GM12878 (cell line): Measurements from ENCODE around the gene FERD3L. TPM values are rescaled to one million over a fixed set of nuclear protein-coding genes. Genes with fewer than 3 reads are reported as not detected.

Source experiments
- ATAC-seq: fragments of 200-7000 bp; cut with Tn5 transposase; 3 replicates; pipeline ENCODE4 v1.9.1; 2020; ENCODE audit warnings: mild to moderate bottlenecking, moderate library complexity
- BruUV-seq: library from RNA; stranded (reverse); fragments of 400-500 nt; replicated peaks from 2 replicates; lab custom pipeline; 2021; lab: Mats Ljungman, UMichigan
- CTCF ChIA-PET: fragments of 300-600 bp; sonication (Branson Sonifier 250); formaldehyde crosslinking; extraction: SDS; loops from one replicate; lab custom pipeline; 2021; ENCODE audit warnings: inconsistent platforms; lab: Yijun Ruan, JAX
- POLR2A ChIA-PET: fragments of 350-600 bp; formaldehyde crosslinking; extraction: SDS; loops from one replicate; lab custom pipeline; 2021; ENCODE audit warnings: inconsistent platforms; lab: Charles Lee
- RAD21 ChIA-PET: fragments of 300-600 bp; sonication (Branson Sonifier 250); formaldehyde crosslinking; loops from one replicate; lab custom pipeline; 2023; ENCODE audit warnings: antibody characterized with exemption; ENCODE audit not compliant: unreplicated experiment; lab: Charles Lee
- SMC1A ChIA-PET: fragments of 300-600 bp; sonication (Branson Sonifier 250); formaldehyde crosslinking; loops from one replicate; lab custom pipeline; 2023; ENCODE audit not compliant: unreplicated experiment, uncharacterized antibody; lab: Charles Lee
- DNase-seq: peaks from one replicate; pipeline ENCODE4 v3.0.0-alpha.2; 2011; ENCODE audit warnings: low read depth, low spot score
- FAIRE-seq: peaks from 3 replicates; lab custom pipeline; 2011; peaks lifted over from hg19 to GRCh38; lab: Jason Lieb, UNC
- H2AFZ ChIP-seq: 2 replicates; pipeline ENCODE4 v1.6.0; 2011; ENCODE audit warnings: low read depth, low read length, control low read depth; ENCODE audit not compliant: control insufficient read depth
- H3K27ac ChIP-seq: 2 replicates; pipeline ENCODE4 v1.5.1; 2011; ENCODE audit warnings: control low read depth; ENCODE audit not compliant: control insufficient read depth, insufficient read depth
- H3K27me3 ChIP-seq, 2 experiments: replicated peaks in 1 of 2; 2 replicates each; pipeline versions ENCODE4 v1.6.0 to v1.6.1; 2011; ENCODE audit warnings: low read length in 1 of 2; ENCODE audit not compliant: control insufficient read depth in 2 of 2, insufficient read depth in 2 of 2
- H3K36me3 ChIP-seq, 2 experiments: 2 replicates each; pipeline ENCODE4 v1.5.1; 2011; ENCODE audit warnings: low read length in 1 of 2; ENCODE audit not compliant: control insufficient read depth in 2 of 2, insufficient read depth in 2 of 2
- H3K4me1 ChIP-seq: 2 replicates; pipeline ENCODE4 v1.6.1; 2011; ENCODE audit warnings: mild to moderate bottlenecking, low read length, moderate library complexity, mixed read lengths; ENCODE audit not compliant: control insufficient read depth, insufficient read depth
- H3K4me2 ChIP-seq: 2 replicates; pipeline ENCODE4 v1.6.0; 2011; ENCODE audit warnings: control low read depth; ENCODE audit not compliant: control insufficient read depth, insufficient read depth
- H3K4me3 ChIP-seq: fragments of 200-600 bp; sonication (generic); 2 replicates; pipeline ENCODE4 v1.5.1; 2016
- H3K79me2 ChIP-seq: 2 replicates; pipeline ENCODE4 v1.6.0; 2011; ENCODE audit warnings: low read length; ENCODE audit not compliant: control insufficient read depth, insufficient read depth
- H3K9ac ChIP-seq: 2 replicates; pipeline ENCODE4 v1.8.0; 2011; ENCODE audit warnings: low read length, control low read depth, mixed read lengths; ENCODE audit not compliant: control insufficient read depth, insufficient read depth
- H3K9me3 ChIP-seq: replicated peaks from 3 replicates; pipeline ENCODE4 v1.5.1; 2011; ENCODE audit warnings: mild to moderate bottlenecking, low read length; ENCODE audit not compliant: control insufficient read depth, insufficient read depth
- H4K20me1 ChIP-seq: 2 replicates; pipeline ENCODE4 v1.6.0; 2011; ENCODE audit not compliant: control insufficient read depth, insufficient read depth
- ASH2L ChIP-seq: fragments of 300-600, 200-600 bp; sonication (generic); IDR thresholded peaks from 2 replicates; pipeline ENCODE4 v1.6.1; 2017; ENCODE audit warnings: low read depth, mild to moderate bottlenecking, borderline replicate concordance
- CHD2 ChIP-seq: IDR thresholded peaks from 2 replicates; pipeline ENCODE4 v1.6.1; 2011; ENCODE audit warnings: low read depth, low read length, improper control_type of control experiment, borderline replicate concordance
- DPF2 ChIP-seq: fragments of 450-650 bp; IDR thresholded peaks from 2 replicates; pipeline ENCODE4 v1.6.1; 2017; ENCODE audit warnings: mild to moderate bottlenecking
- FOXM1 ChIP-seq: IDR thresholded peaks from 2 replicates; pipeline ENCODE4 v1.6.1; 2012; ENCODE audit warnings: low read depth, mild to moderate bottlenecking, inconsistent platforms, low read length, moderate library complexity
- IRF4 ChIP-seq: IDR thresholded peaks from 2 replicates; pipeline ENCODE4 v1.6.1; 2011; ENCODE audit warnings: low read depth, low read length
- NFIC ChIP-seq: IDR thresholded peaks from 2 replicates; pipeline ENCODE4 v1.6.1; 2012; ENCODE audit warnings: low read depth, mild to moderate bottlenecking, inconsistent platforms, low read length, moderate library complexity
- NFYA ChIP-seq: IDR thresholded peaks from 2 replicates; pipeline ENCODE4 v1.6.1; 2011; ENCODE audit warnings: low read depth, mild to moderate bottlenecking, low read length, improper control_type of control experiment, borderline replicate concordance
- PML ChIP-seq: IDR thresholded peaks from 2 replicates; pipeline ENCODE4 v1.6.1; 2012; ENCODE audit warnings: low read length, inconsistent platforms
- RELA ChIP-seq: fragments of 450-650 bp; IDR thresholded peaks from 2 replicates; pipeline ENCODE4 v1.8.0; 2014; ENCODE audit warnings: borderline replicate concordance; ENCODE audit not compliant: partially characterized antibody
- SMC3 ChIP-seq: IDR thresholded peaks from 2 replicates; pipeline ENCODE4 v1.6.1; 2011; ENCODE audit warnings: low read length, improper control_type of control experiment, borderline replicate concordance
- SREBF1 ChIP-seq: IDR thresholded peaks from 2 replicates; pipeline ENCODE4 v1.6.1; 2012; ENCODE audit warnings: mild to moderate bottlenecking, low read length
- STAT3 ChIP-seq: IDR thresholded peaks from 2 replicates; pipeline ENCODE4 v1.6.1; 2011; ENCODE audit warnings: low read depth, low read length, improper control_type of control experiment
- SUPT20H ChIP-seq: IDR thresholded peaks from 2 replicates; pipeline ENCODE4 v1.6.1; 2011; ENCODE audit warnings: low read depth, mild to moderate bottlenecking, low read length, moderate library complexity, borderline replicate concordance; ENCODE audit not compliant: control insufficient read depth
- YY1 ChIP-seq: IDR thresholded peaks from 2 replicates; pipeline ENCODE4 v1.6.1; 2011; ENCODE audit warnings: low read depth, mild to moderate bottlenecking, low read length
- WGBS: methylation state at CpG from one replicate; pipeline ENCODE4 v1.1.6; 2016; ENCODE audit warnings: low lambda C conversion rate; ENCODE audit not compliant: insufficient replicate concordance, insufficient coverage; ENCODE audit errors: missing lambda C conversion rate; 5-methylcytosine and 5-hydroxymethylcytosine counted together
- in situ Hi-C: fragments of 300-500 bp; cut with MboI; formaldehyde crosslinking; loops from 9 replicates; pipeline ENCODE4 v1.14.3; 2018; ENCODE audit warnings: mixed read lengths
- intact Hi-C: fragments of 100-400 bp; cut with micrococcal nuclease; formaldehyde crosslinking; loops from one replicate; pipeline ENCODE4 v1.14.2; 2022; ENCODE audit not compliant: unreplicated experiment
- polyA plus RNA-seq, 11 experiments: library from polyadenylated mRNA; depleted of rRNA in 4 of 11; unstranded in 6 of 11; stranded (reverse) in 5 of 11; fragments of >200 nt; fragmentation: Nextera tagmentation in 4 of 11; fragmentation: Illumina TruSeq in 1 of 11; extraction: Ambion mirVana in 4 of 11; extraction: Trizol in 1 of 11; gene quantifications; 1 replicate in 1 of 11; 2 replicates in 10 of 11; pipeline versions ENCODE4 v1.2.1 to v1.2.3, GENCODE V29; 2011 to 2016; ENCODE audit warnings: inconsistent platforms in 2 of 11, missing spikeins in 2 of 11, low read depth in 1 of 11
- total RNA-seq, 4 experiments: library from RNA; depleted of rRNA in 3 of 4; stranded (reverse); fragments of >200 nt in 3 of 4; fragmentation: Illumina TruSeq in 1 of 4; extraction: Trizol in 1 of 4; gene quantifications; 2 replicates each; pipeline versions ENCODE4 v1.2.1 to v1.2.3, GENCODE V29; 2013 to 2021
- TF ChIP-seq, protein P1 (sequence below): IDR thresholded peaks from 2 replicates; pipeline ENCODE4 v1.6.1; 2012; ENCODE audit warnings: low read depth, low read length, improper control_type of control experiment

Gene FERD3L
- total and polyA plus RNA-seq, 10 of the 15 experiments (the other 5 are each of a cell fraction or from before 2014, with no cell fraction given): not detected

DNA sequence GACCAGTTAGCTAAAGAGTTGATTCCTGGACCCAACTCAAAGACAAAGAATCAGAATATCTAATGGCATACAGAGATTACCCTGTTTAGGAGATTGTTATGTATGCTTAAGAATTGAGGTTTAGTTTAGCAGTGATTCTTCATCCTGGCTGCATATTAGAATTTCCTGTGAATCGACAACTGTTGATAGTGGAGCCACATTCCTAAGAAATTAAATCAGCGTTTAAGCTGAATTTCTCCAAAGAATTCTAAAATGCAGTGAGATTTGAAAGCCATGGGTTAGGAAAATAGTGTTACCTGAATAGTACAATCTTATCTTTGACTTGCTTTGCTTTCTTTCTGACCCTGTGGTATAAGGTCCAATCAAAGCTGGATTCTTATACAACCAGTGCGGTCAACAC lies 16.4 kb upstream of the FERD3L start:
- RAD21 ChIA-PET: no interaction called here
- intact Hi-C loops (no loop called here), in situ Hi-C loops (no loop called here)
- Histone ChIP-seq H3K79me2 (no peaks in the 10 kb centered on the region), H4K20me1 (no peaks in the 10 kb centered on the region), H3K36me3 (no peaks in the 10 kb centered on the region), H3K4me1 (no peaks in the 10 kb centered on the region), H3K4me3 (no peak overlapping the region), H3K9ac (no peak overlapping the region), H3K9me3 (no peaks in the 10 kb centered on the region), H2AFZ (no peak overlapping the region), H3K27ac (no peak overlapping the region), H3K4me2 (no peak overlapping the region), H3K27me3 (no peaks in the 10 kb centered on the region)
- FAIRE-seq (no peak), DNase-seq (no peak), ATAC-seq (no peak)
- SMC1A ChIA-PET: no interaction called here
- CTCF ChIA-PET: no interaction called here
- BruUV-seq: no TSS peak
- POLR2A ChIA-PET: no interaction called here
- WGBS: 0% methylated on average over 3 of the region's 3 CpGs
- TF ChIP-seq DPF2: no peak
- TF ChIP-seq SMC3: no peak
- TF ChIP-seq SREBF1: no peak
- no peak for TF ChIP-seq RELA
- no peak for TF ChIP-seq NFYA
- TF ChIP-seq, protein P1, sequence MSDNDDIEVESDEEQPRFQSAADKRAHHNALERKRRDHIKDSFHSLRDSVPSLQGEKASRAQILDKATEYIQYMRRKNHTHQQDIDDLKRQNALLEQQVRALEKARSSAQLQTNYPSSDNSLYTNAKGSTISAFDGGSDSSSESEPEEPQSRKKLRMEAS: no peak
- no peak for TF ChIP-seq SUPT20H
- TF ChIP-seq YY1: no peak
- no peak for TF ChIP-seq FOXM1
- no peak for TF ChIP-seq STAT3
- no peak for TF ChIP-seq NFIC
- no peak for TF ChIP-seq CHD2
- no peak for TF ChIP-seq IRF4
- no peak for TF ChIP-seq PML
- no peak for TF ChIP-seq ASH2L
